Stimulated activated CD4-positive, alpha-beta T cell treated with anti-CD3 and anti-CD28 coated beads, TNF-alpha, amount 100 ng/mL, for 4 hours (primary cell): ENCODE results near the gene ATG14.

ENCODE experiments used
- DNase-seq, 3 experiments: peaks; one replicate each; pipeline ENCODE4 v3.0.0-alpha.2; 2020; ENCODE audit warnings: low read depth in 3 of 3

ATG14 gene

DNA sequence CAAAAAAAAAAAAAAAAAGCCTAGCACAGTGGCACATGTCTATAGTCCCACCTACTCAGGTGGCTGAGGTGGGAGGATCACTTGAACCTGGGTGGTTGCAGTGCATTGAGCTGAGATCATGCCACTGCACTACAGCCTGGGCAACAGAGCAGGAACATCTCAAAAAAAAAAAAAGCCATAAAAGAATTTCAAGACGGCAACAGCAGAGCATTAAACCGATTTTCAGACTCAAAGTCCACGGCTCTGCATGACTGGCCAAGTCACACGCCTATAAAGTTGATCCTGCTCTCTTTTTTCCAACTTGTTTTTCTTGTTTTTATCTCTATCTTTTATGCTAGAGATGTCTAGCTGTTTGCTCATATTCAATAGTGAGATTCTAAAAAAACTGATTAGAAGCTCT, 95.1 kb downstream of the ATG14 start:
- DNase-seq = no peak
